ENCODE data around the gene CADM3. TPM values are rescaled to one million over a fixed set of nuclear protein-coding genes. Genes with fewer than 3 reads are reported as not detected.

CADM3 gene
- polyA plus RNA-seq: not detected

DNA sequence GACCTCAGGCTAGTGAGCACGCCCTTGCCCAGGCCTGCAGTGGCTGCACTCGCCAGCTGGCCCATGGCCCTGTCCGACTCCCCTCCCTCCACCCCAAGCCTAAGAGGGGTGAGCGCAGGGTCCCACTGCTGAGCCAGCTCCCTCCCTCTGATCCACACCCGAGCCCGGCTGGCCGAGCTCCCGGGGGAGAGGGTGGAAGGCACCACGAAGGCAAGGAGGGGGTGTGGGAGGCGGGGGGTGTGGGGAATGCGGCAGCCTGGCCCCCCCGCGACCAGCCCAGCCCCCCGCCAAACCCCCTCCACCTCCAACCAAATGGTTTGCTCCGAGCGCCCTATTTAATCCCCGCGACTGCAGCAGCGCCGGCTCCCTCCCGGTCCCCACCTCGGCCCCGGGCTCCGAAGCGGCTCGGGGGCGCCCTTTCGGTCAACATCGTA lies at the start of gene CADM3:
Gene CADM3 (plus strand): TSS at position 362 of the 434 bp plus-strand sequence. CDS start 151 bp downstream, outside the sequence.
- no peak for DNase-seq
- Mint-ChIP-seq H3K4me3 (peak within 1 kb of the TSS in 1 of 5 donors; percentile 19), H3K36me3 (no peaks in the 10 kb centered on the region), H3K9me3 (no peaks in the 10 kb centered on the region), H3K27me3 (ENCODE audit: low read depth in 3 of 3) (peaks cover 12 to 29% (median 14%) of the 10 kb centered on the region in 3 donors), H3K27ac (no peak within 1 kb of the TSS), H3K4me1 (peaks cover 0 to 3% of the 10 kb centered on the region in 2 donors)

GRCh38 chr1:159122005-159122621 lies 49.3 kb upstream of the CADM3 start:
- no peaks in the 10 kb centered on the region for H3K9me3 Mint-ChIP-seq
- no peaks in the 10 kb centered on the region for H3K36me3 Mint-ChIP-seq
- no peak overlapping the region for H3K27ac Mint-ChIP-seq
- H3K4me1 Mint-ChIP-seq: no peaks in the 10 kb centered on the region
- no peaks in the 10 kb centered on the region for H3K27me3 Mint-ChIP-seq (ENCODE audit: low read depth in 3 of 3)
- DNase-seq: no peak
- H3K4me3 Mint-ChIP-seq: no peak overlapping the region

DNA sequence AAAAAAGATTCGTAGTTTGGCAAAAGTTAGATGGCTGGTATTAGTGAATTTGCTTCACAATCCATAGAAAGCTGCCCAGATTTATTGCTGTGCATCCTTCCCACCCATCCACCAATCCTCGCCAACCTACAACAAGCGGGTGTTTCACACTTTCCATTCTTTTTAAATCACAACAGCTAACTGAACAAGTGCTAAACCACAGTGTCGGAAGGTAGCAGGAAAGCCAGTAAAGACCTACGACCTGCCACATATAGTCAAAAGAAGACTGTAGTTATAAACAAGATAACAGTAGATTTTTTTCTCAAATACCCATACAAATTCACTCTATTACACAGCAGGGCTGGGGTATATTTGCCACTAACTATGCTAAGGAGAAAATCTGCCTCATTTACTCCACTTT lies 47.8 kb upstream of the CADM3 start:
- H3K27ac Mint-ChIP-seq: no peak overlapping the region
- no peaks in the 10 kb centered on the region for H3K4me1 Mint-ChIP-seq
- H3K9me3 Mint-ChIP-seq: no peaks in the 10 kb centered on the region
- no peaks in the 10 kb centered on the region for H3K27me3 Mint-ChIP-seq (ENCODE audit: low read depth in 3 of 3)
- no peaks in the 10 kb centered on the region for H3K36me3 Mint-ChIP-seq
- H3K4me3 Mint-ChIP-seq: no peak overlapping the region
- peak in 1 of 3 donors; percentile 3 for DNase-seq

DNA sequence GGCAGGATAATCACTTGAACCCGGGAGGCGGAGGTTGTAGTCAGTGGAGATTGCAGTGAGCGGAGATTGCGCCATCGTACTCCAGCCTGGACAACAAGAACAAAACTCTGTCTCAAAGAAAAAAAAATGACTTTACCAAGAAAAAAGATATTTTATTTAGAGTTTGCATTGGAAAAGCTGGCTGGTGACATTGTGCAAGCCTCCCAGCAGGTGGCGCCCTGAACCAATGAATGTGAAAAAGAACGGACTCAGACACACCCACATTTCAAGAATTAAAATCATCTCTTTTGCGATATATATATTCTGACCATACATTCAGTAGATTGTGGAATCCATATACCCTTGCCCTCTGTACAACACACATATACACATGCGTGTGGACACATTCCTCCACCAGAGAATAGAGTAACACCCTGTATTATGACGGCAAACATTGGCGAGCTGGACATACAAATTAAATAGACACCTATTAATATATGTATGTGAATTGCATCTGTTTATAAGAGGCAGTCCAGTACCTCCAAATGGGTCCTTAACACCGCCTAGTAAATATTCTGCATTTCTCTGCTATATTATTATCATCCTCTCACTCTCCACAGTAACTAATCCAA lies 39.0 kb upstream of the CADM3 start:
- Mint-ChIP-seq H3K4me3 (no peak overlapping the region), H3K4me1 (no peaks in the 10 kb centered on the region), H3K27ac (no peak overlapping the region), H3K9me3 (no peaks in the 10 kb centered on the region), H3K27me3 (ENCODE audit: low read depth in 3 of 3) (peaks cover 0 to 2% (median 0%) of the 10 kb centered on the region in 3 donors), H3K36me3 (no peaks in the 10 kb centered on the region)
- peak; percentile 25 to 53 (median 40) for DNase-seq

DNA sequence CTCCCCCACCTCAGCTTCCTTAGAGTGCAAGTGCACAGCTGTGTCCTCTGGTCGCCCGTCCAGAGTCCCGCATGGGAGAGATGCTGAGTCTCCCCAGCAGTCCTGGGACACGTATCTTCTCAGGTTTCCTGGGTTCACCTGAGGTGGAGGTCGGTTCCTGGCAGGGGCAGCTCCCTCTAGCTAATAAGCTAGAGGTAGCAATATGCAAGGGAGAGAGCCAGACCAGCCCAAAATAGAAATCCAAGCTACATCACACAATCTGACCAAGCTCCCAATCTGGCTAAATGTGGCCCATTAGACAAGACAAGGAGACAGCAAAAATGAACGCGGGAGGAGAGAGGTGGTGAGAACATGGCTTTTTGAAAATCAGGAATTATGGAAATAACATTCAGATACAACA lies 30.9 kb upstream of the CADM3 start:
- Mint-ChIP-seq H3K27me3 (ENCODE audit: low read depth in 3 of 3) (peaks cover 4 to 6% (median 6%) of the 10 kb centered on the region in 3 donors), H3K9me3 (no peaks in the 10 kb centered on the region), H3K27ac (no peak overlapping the region), H3K4me1 (no peaks in the 10 kb centered on the region), H3K4me3 (no peak overlapping the region), H3K36me3 (no peaks in the 10 kb centered on the region)
- no peak for DNase-seq

GRCh38 chr1:159141584-159142390 lies 29.6 kb upstream of the CADM3 start:
- Mint-ChIP-seq H3K4me3 (no peak overlapping the region), H3K36me3 (no peaks in the 10 kb centered on the region), H3K27me3 (ENCODE audit: low read depth in 3 of 3) (peaks cover 6 to 9% (median 6%) of the 10 kb centered on the region in 3 donors), H3K4me1 (no peaks in the 10 kb centered on the region), H3K27ac (no peak overlapping the region), H3K9me3 (no peaks in the 10 kb centered on the region)
- no peak for DNase-seq

GRCh38 chr1:159142391-159142663 lies 29.1 kb upstream of the CADM3 start:
- DNase-seq: no peak
- H3K36me3 Mint-ChIP-seq: no peaks in the 10 kb centered on the region
- peaks cover 6 to 10% (median 6%) of the 10 kb centered on the region in 3 donors for H3K27me3 Mint-ChIP-seq (ENCODE audit: low read depth in 3 of 3)
- no peak overlapping the region for H3K4me3 Mint-ChIP-seq
- H3K4me1 Mint-ChIP-seq: no peaks in the 10 kb centered on the region
- H3K9me3 Mint-ChIP-seq: no peaks in the 10 kb centered on the region
- H3K27ac Mint-ChIP-seq: no peak overlapping the region

- Mint-ChIP-seq H3K36me3 (no peaks in the 10 kb centered on the region), H3K27ac (no peak overlapping the region), H3K4me3 (no peak overlapping the region), H3K27me3 (ENCODE audit: low read depth in 3 of 3) (peaks cover 6 to 10% (median 6%) of the 10 kb centered on the region in 3 donors), H3K4me1 (no peaks in the 10 kb centered on the region), H3K9me3 (no peaks in the 10 kb centered on the region)
- DNase-seq: no peak
These were observed 28.5 kb upstream of the CADM3 start for GRCh38 chr1:159142726-159143510.

GRCh38 chr1:159144571-159144970 lies 26.8 kb upstream of the CADM3 start:
- no peak overlapping the region for H3K27ac Mint-ChIP-seq
- peaks cover 5 to 7% (median 5%) of the 10 kb centered on the region in 3 donors for H3K27me3 Mint-ChIP-seq (ENCODE audit: low read depth in 3 of 3)
- no peaks in the 10 kb centered on the region for H3K4me1 Mint-ChIP-seq
- no peaks in the 10 kb centered on the region for H3K9me3 Mint-ChIP-seq
- no peak overlapping the region for H3K4me3 Mint-ChIP-seq
- H3K36me3 Mint-ChIP-seq: no peaks in the 10 kb centered on the region
- DNase-seq: no peak

- peaks cover under 1 to 7% (median 3%) of the 10 kb centered on the region in 3 donors for H3K27me3 Mint-ChIP-seq (ENCODE audit: low read depth in 3 of 3)
- DNase-seq: no peak
- H3K4me1 Mint-ChIP-seq: no peaks in the 10 kb centered on the region
- no peak overlapping the region for H3K27ac Mint-ChIP-seq
- H3K9me3 Mint-ChIP-seq: no peaks in the 10 kb centered on the region
- no peak overlapping the region for H3K4me3 Mint-ChIP-seq
- H3K36me3 Mint-ChIP-seq: no peaks in the 10 kb centered on the region
These were observed 24.4 kb upstream of the CADM3 start for GRCh38 chr1:159146980-159147379.

- no peak for DNase-seq
- peaks cover 0 to 3% (median 0%) of the 10 kb centered on the region in 6 donors for H3K9me3 Mint-ChIP-seq
- no peaks in the 10 kb centered on the region for H3K36me3 Mint-ChIP-seq
- H3K27ac Mint-ChIP-seq: no peak overlapping the region
- H3K27me3 Mint-ChIP-seq (ENCODE audit: low read depth in 3 of 3): peaks cover 4 to 9% (median 9%) of the 10 kb centered on the region in 3 donors
- H3K4me1 Mint-ChIP-seq: no peaks in the 10 kb centered on the region
- no peak overlapping the region for H3K4me3 Mint-ChIP-seq
These were observed 19.4 kb upstream of the CADM3 start for GRCh38 chr1:159152031-159152430.

DNA sequence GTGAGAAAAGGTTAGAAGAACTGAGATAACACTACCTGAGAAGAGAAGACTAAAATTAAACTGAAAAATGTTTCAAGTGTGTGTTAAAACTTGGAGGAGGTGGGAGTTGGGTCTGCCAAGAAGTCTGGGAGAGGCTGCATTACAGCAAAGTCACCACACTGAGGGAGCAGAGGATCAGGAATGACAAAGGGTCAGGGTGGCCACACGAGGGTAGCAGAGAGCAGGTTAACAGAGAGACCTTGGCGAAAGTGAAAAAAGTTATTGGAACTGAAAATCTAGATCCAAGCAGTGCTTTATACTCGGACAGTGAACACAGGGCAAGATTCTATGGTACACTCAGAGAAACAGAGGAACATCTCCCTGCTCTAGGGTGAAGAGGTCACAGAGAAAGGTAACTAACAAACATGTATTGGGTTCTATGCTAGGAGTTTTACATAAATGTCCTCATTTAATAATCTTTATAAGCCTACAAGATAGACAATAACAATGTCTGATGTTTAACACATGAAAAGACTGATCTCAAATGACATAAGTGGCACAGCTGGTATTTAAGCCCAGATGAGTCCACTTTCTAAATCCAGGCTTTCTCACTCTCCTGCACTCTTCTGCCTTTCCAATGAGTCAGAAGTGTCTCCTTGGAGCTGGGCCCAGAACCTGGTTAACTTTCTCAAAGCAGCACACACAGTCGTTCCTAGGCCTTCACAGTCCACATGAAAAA lies 10.3 kb upstream of the CADM3 start:
- H3K27ac Mint-ChIP-seq: no peak overlapping the region
- peaks cover 0 to 6% of the 10 kb centered on the region in 2 donors for H3K4me1 Mint-ChIP-seq
- peak; percentile 40 to 57 (median 53) for DNase-seq
- no peaks in the 10 kb centered on the region for H3K9me3 Mint-ChIP-seq
- H3K36me3 Mint-ChIP-seq: no peaks in the 10 kb centered on the region
- peaks cover 1 to 9% (median 6%) of the 10 kb centered on the region in 3 donors for H3K27me3 Mint-ChIP-seq (ENCODE audit: low read depth in 3 of 3)
- H3K4me3 Mint-ChIP-seq: no peak overlapping the region

- Mint-ChIP-seq H3K27me3 (ENCODE audit: low read depth in 3 of 3) (peaks cover 1 to 9% (median 6%) of the 10 kb centered on the region in 3 donors), H3K36me3 (no peaks in the 10 kb centered on the region), H3K9me3 (no peaks in the 10 kb centered on the region), H3K27ac (no peak overlapping the region), H3K4me1 (peaks cover 0 to 6% of the 10 kb centered on the region in 2 donors), H3K4me3 (no peak overlapping the region)
- no peak for DNase-seq
These were observed 9.7 kb upstream of the CADM3 start for GRCh38 chr1:159161719-159162026.
